H9 (cell line): ENCODE results near the gene RPS16. TPM values are rescaled to one million over a fixed set of nuclear protein-coding genes. Genes with fewer than 3 reads are reported as not detected.
A peak's percentile ranks its signal among the peaks of the same experiment; 100 is the strongest.

ENCODE experiments used
- DNase-seq: peaks from one replicate; pipeline ENCODE4 v3.0.0-alpha.2; 2017
- H2AFZ ChIP-seq: one replicate; pipeline ENCODE4 v1.6.1; 2013; ENCODE audit warnings: mild to moderate bottlenecking, low read length, control low read depth, moderate library complexity
- H2AK5ac ChIP-seq: 2 replicates; pipeline ENCODE4 v1.6.1; 2013; ENCODE audit warnings: low read length, control low read depth, mixed read lengths; ENCODE audit not compliant: insufficient read length
- H2BK120ac ChIP-seq: one replicate; pipeline ENCODE4 v1.6.1; 2013; ENCODE audit warnings: low read depth, mild to moderate bottlenecking, low read length, control low read depth, inconsistent platforms; ENCODE audit not compliant: poor library complexity, severe bottlenecking
- H2BK12ac ChIP-seq: 2 replicates; pipeline ENCODE4 v1.6.1; 2013; ENCODE audit warnings: low read length, control low read depth, mixed read lengths, low read depth; ENCODE audit not compliant: insufficient read length
- H2BK15ac ChIP-seq: 2 replicates; pipeline ENCODE4 v1.6.1; 2013; ENCODE audit warnings: low read depth, low read length, control low read depth
- H2BK20ac ChIP-seq: one replicate; pipeline ENCODE4 v1.6.1; 2013; ENCODE audit warnings: low read depth, mild to moderate bottlenecking, low read length, control low read depth, inconsistent platforms; ENCODE audit not compliant: poor library complexity, severe bottlenecking
- H2BK5ac ChIP-seq: 2 replicates; pipeline ENCODE4 v1.6.1; 2013; ENCODE audit warnings: low read length, control low read depth, mixed read lengths; ENCODE audit not compliant: insufficient read length
- H3K14ac ChIP-seq: 2 replicates; pipeline ENCODE4 v1.6.1; 2013; ENCODE audit warnings: low read length, control low read depth; ENCODE audit not compliant: insufficient read depth
- H3K18ac ChIP-seq: 2 replicates; pipeline ENCODE4 v1.6.1; 2013; ENCODE audit warnings: low read depth, mild to moderate bottlenecking, mixed read lengths, low read length, control low read depth; ENCODE audit not compliant: insufficient read length
- H3K23ac ChIP-seq: 2 replicates; pipeline ENCODE4 v1.6.1; 2013; ENCODE audit warnings: low read length, control low read depth, mixed read lengths, low read depth; ENCODE audit not compliant: insufficient read length
- H3K23me2 ChIP-seq: 2 replicates; pipeline ENCODE4 v1.6.1; 2013; ENCODE audit warnings: low read depth, mild to moderate bottlenecking, mixed read lengths, low read length, control low read depth; ENCODE audit not compliant: insufficient read length, poor library complexity, severe bottlenecking
- H3K27ac ChIP-seq: 2 replicates; pipeline ENCODE4 v1.5.1; 2013; ENCODE audit warnings: low read length, control low read depth, mixed read lengths, low read depth; ENCODE audit not compliant: insufficient read length
- H3K27me3 ChIP-seq: 2 replicates; pipeline ENCODE4 v1.6.1; 2013; ENCODE audit warnings: low read length, control low read depth, inconsistent platforms; ENCODE audit not compliant: insufficient read depth
- H3K4ac ChIP-seq: 2 replicates; pipeline ENCODE4 v1.6.1; 2013; ENCODE audit warnings: low read depth, mild to moderate bottlenecking, control low read depth, inconsistent platforms, low read length, moderate library complexity
- H3K4me1 ChIP-seq: 2 replicates; pipeline ENCODE4 v1.6.1; 2013; ENCODE audit warnings: low read length, control low read depth, inconsistent platforms; ENCODE audit not compliant: insufficient read depth
- H3K4me2 ChIP-seq: 2 replicates; pipeline ENCODE4 v1.6.1; 2013; ENCODE audit warnings: low read length, control low read depth, mixed read lengths; ENCODE audit not compliant: insufficient read length, insufficient read depth
- H3K56ac ChIP-seq: 2 replicates; pipeline ENCODE4 v1.6.1; 2013; ENCODE audit warnings: low read depth, mild to moderate bottlenecking, mixed read lengths, low read length, control low read depth; ENCODE audit not compliant: insufficient read length
- H3K79me1 ChIP-seq: 2 replicates; pipeline ENCODE4 v1.6.1; 2013; ENCODE audit warnings: low read depth, mild to moderate bottlenecking, moderate library complexity, low read length, control low read depth, inconsistent platforms; ENCODE audit not compliant: insufficient read depth, poor library complexity, severe bottlenecking
- H3K79me2 ChIP-seq: 2 replicates; pipeline ENCODE4 v1.6.1; 2013; ENCODE audit warnings: low read length, control low read depth, inconsistent platforms; ENCODE audit not compliant: insufficient read depth
- H3K9ac ChIP-seq: 2 replicates; pipeline ENCODE4 v1.6.1; 2013; ENCODE audit warnings: low read length, control low read depth, mixed read lengths; ENCODE audit not compliant: insufficient read length; ENCODE audit errors: extremely low read depth
- H3K9me3 ChIP-seq: one replicate; pipeline ENCODE4 v1.6.1; 2013; ENCODE audit warnings: low read depth, low read length, inconsistent platforms; ENCODE audit not compliant: control insufficient read depth
- H3T11ph ChIP-seq: one replicate; pipeline ENCODE4 v1.6.1; 2013; ENCODE audit warnings: mild to moderate bottlenecking, low read length, control low read depth, inconsistent platforms
- H4K20me1 ChIP-seq: one replicate; pipeline ENCODE4 v1.6.1; 2013; ENCODE audit not compliant: control insufficient read depth, insufficient read length, insufficient read depth
- H4K5ac ChIP-seq: 2 replicates; pipeline ENCODE4 v1.6.1; 2013; ENCODE audit warnings: low read depth, mild to moderate bottlenecking, mixed read lengths, low read length, control low read depth; ENCODE audit not compliant: insufficient read length
- H4K8ac ChIP-seq: replicated peaks from 2 replicates; pipeline ENCODE4 v1.6.1; 2013; ENCODE audit warnings: low read length, control low read depth, mixed read lengths, low read depth; ENCODE audit not compliant: insufficient read length
- H4K91ac ChIP-seq: 2 replicates; pipeline ENCODE4 v1.6.1; 2013; ENCODE audit warnings: low read depth, mild to moderate bottlenecking, moderate library complexity, mixed read lengths, low read length, control low read depth; ENCODE audit not compliant: insufficient read length
- H3K27ac Mint-ChIP-seq, 3 experiments: 2 replicates in 2 of 3; 3 replicates in 1 of 3; pipeline ENCODE4 v1.8.0; 2020 to 2021; ENCODE audit warnings: mixed read lengths in 3 of 3, mild to moderate bottlenecking in 1 of 3, moderate library complexity in 1 of 3
- H3K27me3 Mint-ChIP-seq: 2 replicates; pipeline ENCODE4 v1.8.0; 2021; ENCODE audit warnings: low read depth, mild to moderate bottlenecking, moderate library complexity, mixed read lengths
- H3K36me3 Mint-ChIP-seq, 3 experiments: 2 replicates in 2 of 3; 3 replicates in 1 of 3; pipeline ENCODE4 v1.8.0; 2020 to 2021; ENCODE audit warnings: low read depth in 3 of 3, mixed read lengths in 3 of 3; ENCODE audit not compliant: insufficient read depth in 1 of 3
- H3K4me1 Mint-ChIP-seq, 2 experiments: 2 replicates each; pipeline ENCODE4 v1.8.0; 2020; ENCODE audit warnings: mixed read lengths in 2 of 2
- H3K4me3 Mint-ChIP-seq, 2 experiments: 2 replicates in 1 of 2; 3 replicates in 1 of 2; pipeline ENCODE4 v1.8.0; 2020 to 2021; ENCODE audit warnings: mild to moderate bottlenecking in 2 of 2, mixed read lengths in 2 of 2, moderate library complexity in 1 of 2
- H3K9me3 Mint-ChIP-seq, 2 experiments: 2 replicates in 1 of 2; 3 replicates in 1 of 2; pipeline ENCODE4 v1.8.0; 2020; ENCODE audit warnings: mild to moderate bottlenecking in 2 of 2, mixed read lengths in 2 of 2, moderate library complexity in 1 of 2
- CTCF ChIP-seq: fragments of 200-600 bp; sonication (generic); conservative IDR thresholded peaks from 3 replicates; pipeline ENCODE4 v1.8.0; 2021; ENCODE audit warnings: antibody characterized with exemption, mild to moderate bottlenecking
- WGBS: extraction: QIAGEN DNeasy Blood & Tissue Kit; methylation state at CpG from one replicate; pipeline ENCODE4 v1.1.7; 2013; ENCODE audit warnings: missing lambda C conversion rate, low lambda C conversion rate, mixed read lengths; ENCODE audit not compliant: insufficient read length; ENCODE audit errors: extremely low coverage; 5-methylcytosine and 5-hydroxymethylcytosine counted together
- total RNA-seq: library from RNA; stranded (reverse); gene quantifications from 2 replicates; pipeline ENCODE4 v1.2.1, GENCODE V29; 2021

Gene RPS16
- total RNA-seq, 1 experiment from 2014 or later: 2,711 TPM

GRCh38 chr19:39412100-39412866, 23.5 kb downstream of the RPS16 start, which contains the start of gene PLEKHG2:
PLEKHG2 (plus strand) TSS chr19:39412669; CDS start chr19:39414087, 1,418 bp downstream.
- H2AFZ ChIP-seq: no peak within 1 kb of the TSS
- no peak within 1 kb of the TSS for H4K5ac ChIP-seq
- H3K4ac ChIP-seq: no peak within 1 kb of the TSS; the same call in 1 of the 2 replicates
- H3T11ph ChIP-seq: no peak within 1 kb of the TSS
- H3K79me2 ChIP-seq: peaks cover 9% of the 10 kb centered on the region; the same call in 1 of the 2 replicates
- H3K18ac ChIP-seq: peak within 1 kb of the TSS; percentile 83
- TF ChIP-seq CTCF: peak; percentile 97
- no peak within 1 kb of the TSS for H2AK5ac ChIP-seq
- H3K9me3 ChIP-seq: no peaks in the 10 kb centered on the region
- H4K20me1 ChIP-seq: peaks cover 2% of the 10 kb centered on the region
- no CpG with 5 or more reads among the region's 60 CpGs for WGBS
- no peak within 1 kb of the TSS for H4K8ac ChIP-seq
- Mint-ChIP-seq H3K4me3 (peak within 1 kb of the TSS; percentile 96 to 97), H3K9me3 (no peaks in the 10 kb centered on the region; a peak in 1 of 5 replicates), H3K27ac (peak within 1 kb of the TSS; percentile 77 to 91 (median 85)), H3K27me3 (peaks cover 1% of the 10 kb centered on the region; the same call in 1 of the 2 replicates), H3K36me3 (peaks cover 11 to 42% (median 28%) of the 10 kb centered on the region in 3 experiments), H3K4me1 (peaks cover 40 to 49% of the 10 kb centered on the region in 2 experiments)
- peak within 1 kb of the TSS; percentile 74 for H3K14ac ChIP-seq
- no peak within 1 kb of the TSS for H3K23ac ChIP-seq
- H3K23me2 ChIP-seq: peaks cover 16% of the 10 kb centered on the region
- H2BK5ac ChIP-seq: no peak within 1 kb of the TSS
- H3K27ac ChIP-seq: no peak within 1 kb of the TSS
- H3K4me1 ChIP-seq: peaks cover 4% of the 10 kb centered on the region; the same call in 1 of the 2 replicates
- H3K9ac ChIP-seq: peak within 1 kb of the TSS; percentile 85
- H2BK15ac ChIP-seq: no peak within 1 kb of the TSS
- H3K4me2 ChIP-seq: peak within 1 kb of the TSS; percentile 89
- H2BK120ac ChIP-seq: peak within 1 kb of the TSS; percentile 26
- H2BK12ac ChIP-seq: no peak within 1 kb of the TSS
- H2BK20ac ChIP-seq: no peak within 1 kb of the TSS
- DNase-seq: peak; percentile 99
- no peak within 1 kb of the TSS for H4K91ac ChIP-seq
- peaks cover 6% of the 10 kb centered on the region for H3K79me1 ChIP-seq
- no peak within 1 kb of the TSS for H3K56ac ChIP-seq
- H3K27me3 ChIP-seq: no peaks in the 10 kb centered on the region
